ENCODE results near the gene LRRC59. TPM values are rescaled to one million over a fixed set of nuclear protein-coding genes. Genes with fewer than 3 reads are reported as not detected.
"Not testable (repeated sequence)": the region's sequence is repeated elsewhere in the genome, so short reads cannot be mapped to it uniquely, and the experiment has no call there.

The LRRC59 gene
- total RNA-seq, 1 experiment from 2014 or later = 89.4 TPM

GRCh38 chr17:50344731-50345365 lies 52.5 kb downstream of the LRRC59 start:
- DNase-seq = no peak
- Histone ChIP-seq H3K36me3 (no peaks in the 10 kb centered on the region), H3K27ac (no peak overlapping the region), H3K4me1 (no peaks in the 10 kb centered on the region), H3K27me3 (peaks cover 5% of the 10 kb centered on the region; the same call in 1 of the 2 replicates), H3K4me3 (no peak overlapping the region), H3K9me3 (replicated peaks) (no peaks in the 10 kb centered on the region)

- no peak overlapping the region for H3K4me3 ChIP-seq
- DNase-seq = no peak
- H3K36me3 ChIP-seq = no peaks in the 10 kb centered on the region
- H3K4me1 ChIP-seq = no peaks in the 10 kb centered on the region
- no peak overlapping the region for H3K27ac ChIP-seq
- H3K27me3 ChIP-seq = peaks cover 1% of the 10 kb centered on the region; the same call in 1 of the 2 replicates
- no peaks in the 10 kb centered on the region for H3K9me3 ChIP-seq (replicated peaks)
Observed at GRCh38 chr17:50339381-50339780, 57.9 kb downstream of the LRRC59 start.

- Histone ChIP-seq H3K4me3 (no peak overlapping the region), H3K4me1 (no peaks in the 10 kb centered on the region), H3K27me3 (no peaks in the 10 kb centered on the region), H3K36me3 (no peaks in the 10 kb centered on the region), H3K9me3 (replicated peaks) (no peaks in the 10 kb centered on the region), H3K27ac (no peak overlapping the region)
- no peak for DNase-seq
Observed at GRCh38 chr17:50338645-50339044, 58.7 kb downstream of the LRRC59 start.

GRCh38 chr17:50337956-50338355 lies 59.4 kb downstream of the LRRC59 start:
- Histone ChIP-seq H3K27me3 (no peaks in the 10 kb centered on the region), H3K9me3 (replicated peaks) (no peaks in the 10 kb centered on the region), H3K36me3 (no peaks in the 10 kb centered on the region), H3K27ac (no peak overlapping the region), H3K4me1 (no peaks in the 10 kb centered on the region), H3K4me3 (no peak overlapping the region)
- no peak for DNase-seq

- not testable (repeated sequence) for H3K27ac ChIP-seq; H3K9me3 ChIP-seq (replicated peaks); H3K36me3 ChIP-seq; H3K27me3 ChIP-seq; DNase-seq; H3K4me1 ChIP-seq; H3K4me3 ChIP-seq
Observed at GRCh38 chr17:50333291-50334057, 63.8 kb downstream of the LRRC59 start.

- no peaks in the 10 kb centered on the region for H3K27me3 ChIP-seq
- DNase-seq = no peak
- H3K4me3 ChIP-seq = no peak overlapping the region
- H3K9me3 ChIP-seq (replicated peaks) = no peaks in the 10 kb centered on the region
- H3K4me1 ChIP-seq = no peaks in the 10 kb centered on the region
- no peak overlapping the region for H3K27ac ChIP-seq
- H3K36me3 ChIP-seq = no peaks in the 10 kb centered on the region
Observed at GRCh38 chr17:50332196-50332595, 65.1 kb downstream of the LRRC59 start.

Other genes with a start within 250 kb of the LRRC59 start
- 32.1 TPM in 2 replicates for gene PPP1R9B, start 246.8 kb downstream of the LRRC59 start, total RNA-seq (2014; rRNA removed; shearing (Covaris generic))
- 43.2 and 43.4 TPM in 2 replicates for gene SGCA, start 231.5 kb downstream of the LRRC59 start, total RNA-seq (2014; rRNA removed; shearing (Covaris generic))
- 4.2 and 4.4 TPM in 2 replicates for gene COL1A1, start 195.9 kb downstream of the LRRC59 start, total RNA-seq (2014; rRNA removed; shearing (Covaris generic))
- gene TMEM92, start 123.1 kb downstream of the LRRC59 start, total RNA-seq (2014; rRNA removed; shearing (Covaris generic)) = not detected in 2 replicates
- 17.9 and 18.5 TPM in 2 replicates for gene XYLT2, start 51.4 kb downstream of the LRRC59 start, total RNA-seq (2014; rRNA removed; shearing (Covaris generic))
- 43.8 and 44.4 TPM in 2 replicates for gene MRPL27, start 24.3 kb downstream of the LRRC59 start, total RNA-seq (2014; rRNA removed; shearing (Covaris generic))
- gene EME1, start 24.3 kb downstream of the LRRC59 start, total RNA-seq (2014; rRNA removed; shearing (Covaris generic)) = 18.4 and 20.8 TPM in 2 replicates
- gene ACSF2, start 28.7 kb upstream of the LRRC59 start, total RNA-seq (2014; rRNA removed; shearing (Covaris generic)) = 6.3 and 6.7 TPM in 2 replicates
- gene CHAD, start 71.4 kb upstream of the LRRC59 start, total RNA-seq (2014; rRNA removed; shearing (Covaris generic)) = not detected in 2 replicates
- gene RSAD1, start 81.3 kb upstream of the LRRC59 start, total RNA-seq (2014; rRNA removed; shearing (Covaris generic)) = 14.8 and 17.3 TPM in 2 replicates
- not detected in 2 replicates for gene MYCBPAP, start 110.9 kb upstream of the LRRC59 start, total RNA-seq (2014; rRNA removed; shearing (Covaris generic))
- gene EPN3, start 135.2 kb upstream of the LRRC59 start, total RNA-seq (2014; rRNA removed; shearing (Covaris generic)) = not detected in 2 replicates
- 12.0 and 13.1 TPM in 2 replicates for gene SPATA20, start 149.7 kb upstream of the LRRC59 start, total RNA-seq (2014; rRNA removed; shearing (Covaris generic))
- 3.5 and 4.2 TPM in 2 replicates for gene CACNA1G, start 163.2 kb upstream of the LRRC59 start, total RNA-seq (2014; rRNA removed; shearing (Covaris generic))
- gene ABCC3, start 237.4 kb upstream of the LRRC59 start, total RNA-seq (2014; rRNA removed; shearing (Covaris generic)) = 0.10 and 0.16 TPM in 2 replicates

Measured in SJCRH30 (cell line).